GM18507 (cell line): Measurements from ENCODE around the gene WNT1.

ENCODE experiments used
- DNase-seq: peaks from one replicate; pipeline ENCODE4 v3.0.0; 2011; ENCODE audit warnings: low read depth; ENCODE audit not compliant: insufficient read length; ENCODE audit errors: extremely low spot score
- FAIRE-seq: peaks from 2 replicates; lab custom pipeline; 2011; peaks lifted over from hg19 to GRCh38; lab: Jason Lieb, UNC

Gene WNT1

DNA sequence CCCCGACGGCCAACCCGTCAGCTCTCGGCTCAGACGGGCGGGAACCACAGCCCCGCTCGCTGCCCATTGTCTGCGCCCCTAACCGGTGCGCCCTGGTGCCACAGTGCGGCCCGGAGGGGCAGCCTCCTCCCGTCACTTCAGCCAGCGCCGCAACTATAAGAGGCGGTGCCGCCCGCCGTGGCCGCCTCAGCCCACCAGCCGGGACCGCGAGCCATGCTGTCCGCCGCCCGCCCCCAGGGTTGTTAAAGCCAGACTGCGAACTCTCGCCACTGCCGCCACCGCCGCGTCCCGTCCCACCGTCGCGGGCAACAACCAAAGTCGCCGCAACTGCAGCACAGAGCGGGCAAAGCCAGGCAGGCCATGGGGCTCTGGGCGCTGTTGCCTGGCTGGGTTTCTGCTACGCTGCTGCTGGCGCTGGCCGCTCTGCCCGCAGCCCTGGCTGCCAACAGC is at the start of gene WNT1:
TSS of gene WNT1 (plus strand) at position 32 of the 450 bp plus-strand sequence. CDS start at position 361, 329 bp downstream.
- FAIRE-seq (no peak), DNase-seq (no peak)

DNA sequence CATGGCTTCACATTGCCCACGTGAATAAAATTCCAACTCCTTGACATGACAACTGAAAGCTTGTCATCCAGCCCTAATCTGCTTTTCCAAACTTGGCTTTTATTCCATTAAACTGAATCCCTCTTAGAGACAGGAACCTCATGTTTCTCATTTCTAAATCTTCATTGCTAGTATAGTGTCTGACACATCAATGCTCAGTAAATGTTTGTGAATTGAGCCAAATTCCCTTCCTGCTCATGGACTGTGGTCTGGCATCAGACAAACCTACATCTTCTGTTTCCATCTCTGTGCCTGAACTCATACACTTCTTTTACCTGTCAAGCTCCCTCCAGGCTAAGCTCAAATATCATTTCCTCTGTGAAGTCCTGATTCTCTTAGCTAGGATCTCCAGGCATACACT is 48.6 kb upstream of the WNT1 start:
- FAIRE-seq, result no peak
- no peak for DNase-seq

DNA sequence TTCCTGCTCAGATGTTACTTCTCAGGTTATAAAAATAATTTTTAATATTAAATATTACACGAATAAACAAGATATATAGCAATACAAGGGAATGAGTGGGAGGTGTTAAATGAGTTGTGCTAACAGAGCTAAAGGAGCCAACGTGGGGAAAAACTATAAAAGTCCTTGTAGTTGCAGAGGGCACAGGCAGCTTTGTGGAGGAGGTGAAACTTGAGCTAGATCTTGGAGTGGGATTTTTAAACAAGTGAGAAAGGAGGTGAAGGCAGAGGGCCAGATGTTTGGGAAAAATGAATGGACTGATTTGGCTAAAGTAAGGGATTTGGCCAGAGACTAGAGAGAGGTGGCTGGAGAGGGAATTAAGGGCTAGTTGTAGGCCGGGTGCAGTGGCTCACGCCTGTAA is 47.6 kb upstream of the WNT1 start:
- FAIRE-seq, result no peak
- DNase-seq, result no peak

DNA sequence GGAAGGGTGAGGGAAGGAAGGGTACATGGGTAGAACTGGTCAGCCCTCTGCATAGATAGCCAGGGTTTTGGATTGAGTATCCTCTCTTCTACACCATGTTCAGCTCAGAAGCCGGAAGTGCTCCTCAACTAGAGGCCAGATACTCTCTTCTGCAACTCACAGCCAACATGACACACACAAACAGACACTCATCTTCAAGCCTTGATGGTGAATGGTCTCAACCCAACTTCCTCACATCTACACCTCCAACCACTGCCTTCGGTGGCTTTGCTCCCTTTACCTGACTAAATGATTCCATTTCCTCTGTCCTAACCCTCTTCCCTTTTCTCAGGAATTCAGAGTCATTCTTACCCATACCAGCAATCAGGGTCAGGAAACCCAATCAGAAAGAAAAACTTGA is 45.2 kb upstream of the WNT1 start:
- DNase-seq (no peak), FAIRE-seq (no peak)

DNA sequence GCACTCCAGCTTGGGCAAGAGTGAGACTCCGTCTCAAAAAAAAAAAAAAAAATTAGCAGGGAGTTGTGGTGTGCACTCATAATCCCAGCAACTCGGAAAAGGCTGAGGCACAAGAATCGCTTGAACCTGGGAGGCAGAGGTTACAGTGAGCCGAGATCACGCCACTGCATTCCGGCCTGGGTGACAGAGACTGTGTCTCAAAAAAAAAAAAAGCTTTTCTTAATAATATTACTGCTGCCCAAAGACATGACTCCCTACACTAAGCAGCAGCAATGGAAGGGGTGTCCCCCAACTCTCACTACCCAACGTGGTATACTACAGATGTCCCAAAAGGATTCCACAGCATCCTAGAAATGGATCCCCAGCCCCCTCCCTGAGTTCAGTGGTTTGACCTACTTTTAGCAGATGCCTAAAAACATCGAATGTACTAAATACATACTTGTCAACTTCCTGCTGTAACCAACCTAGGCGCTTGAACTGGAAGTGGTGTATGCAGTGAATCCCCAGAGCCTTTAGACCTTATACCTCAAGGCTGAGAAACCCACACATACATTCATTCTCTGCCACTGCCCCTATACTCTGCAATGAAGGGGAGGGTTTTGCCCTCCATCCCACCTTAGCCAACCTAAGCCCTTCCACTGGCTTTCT is 44.3 kb upstream of the WNT1 start:
- DNase-seq, result no peak
- no peak for FAIRE-seq

DNA sequence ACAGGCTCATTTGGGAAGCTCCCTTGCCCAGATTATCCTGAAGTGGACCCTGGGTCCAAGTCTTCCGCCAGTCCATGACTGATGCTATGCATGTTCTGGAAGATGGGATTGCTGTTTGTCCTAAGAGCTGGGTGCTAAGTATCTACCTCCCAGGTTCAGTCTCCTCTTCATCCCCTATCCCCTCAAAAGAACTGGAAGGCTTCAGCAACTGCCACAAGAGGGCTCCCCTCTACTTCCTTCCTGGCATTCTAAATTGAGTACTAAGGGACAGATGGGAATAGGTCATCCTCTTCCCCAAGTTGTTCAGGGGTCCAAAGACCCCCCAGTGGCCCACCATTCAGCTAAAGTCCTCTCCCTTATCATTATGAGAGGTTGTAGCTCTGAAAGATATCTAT is 43.8 kb upstream of the WNT1 start:
- FAIRE-seq (no peak), DNase-seq (no peak)

DNA sequence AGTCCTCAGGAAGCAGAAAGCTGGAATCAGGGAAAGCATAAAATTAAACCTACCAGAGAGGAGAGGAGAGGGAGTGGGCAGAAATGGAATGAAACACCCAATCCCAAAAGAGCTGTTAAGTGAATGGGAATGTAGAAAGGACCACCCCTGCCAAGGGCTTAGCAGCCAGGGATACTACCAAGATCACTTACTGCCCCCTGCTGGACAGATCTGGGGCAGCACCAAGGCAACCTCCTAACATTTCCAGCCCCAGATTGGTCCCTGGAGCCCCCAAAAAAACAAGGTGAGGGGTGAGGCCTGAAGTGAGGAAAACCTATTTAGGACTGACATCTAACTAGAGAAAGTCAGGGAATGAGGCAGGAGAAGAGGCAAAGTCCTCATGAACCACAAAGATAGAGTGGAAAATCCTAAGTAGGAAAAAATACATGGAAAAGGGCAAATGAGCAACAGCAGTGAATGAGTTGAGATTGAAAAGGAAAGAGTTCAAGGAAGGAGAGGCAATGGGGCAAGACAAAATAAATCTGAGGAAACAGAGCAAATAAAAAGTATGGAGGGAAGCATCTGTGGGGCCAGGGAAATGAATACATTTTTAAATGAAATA is 41.6 kb upstream of the WNT1 start:
- peak; percentile 55 for DNase-seq
- peak; percentile 72 for FAIRE-seq

DNA sequence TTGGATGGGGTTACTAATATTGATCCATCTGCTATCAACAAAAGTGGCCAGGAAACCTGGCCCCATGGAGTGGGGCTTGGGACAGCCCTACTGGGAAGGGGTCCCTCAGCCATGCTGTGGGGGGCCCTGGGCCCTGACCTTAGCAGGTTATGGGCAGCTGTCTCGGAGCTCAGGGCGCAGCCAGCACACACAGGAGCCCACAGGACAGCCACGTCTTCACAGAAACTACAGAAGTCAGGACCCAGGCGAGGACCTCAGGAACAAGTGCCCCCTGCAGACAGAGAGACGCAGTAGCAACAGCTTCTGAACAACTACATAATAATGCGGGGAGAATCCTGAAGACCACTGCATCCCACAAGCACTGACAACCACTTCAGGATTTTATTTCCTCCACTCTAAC is 41.0 kb upstream of the WNT1 start:
- DNase-seq, result no peak
- FAIRE-seq, result no peak

DNA sequence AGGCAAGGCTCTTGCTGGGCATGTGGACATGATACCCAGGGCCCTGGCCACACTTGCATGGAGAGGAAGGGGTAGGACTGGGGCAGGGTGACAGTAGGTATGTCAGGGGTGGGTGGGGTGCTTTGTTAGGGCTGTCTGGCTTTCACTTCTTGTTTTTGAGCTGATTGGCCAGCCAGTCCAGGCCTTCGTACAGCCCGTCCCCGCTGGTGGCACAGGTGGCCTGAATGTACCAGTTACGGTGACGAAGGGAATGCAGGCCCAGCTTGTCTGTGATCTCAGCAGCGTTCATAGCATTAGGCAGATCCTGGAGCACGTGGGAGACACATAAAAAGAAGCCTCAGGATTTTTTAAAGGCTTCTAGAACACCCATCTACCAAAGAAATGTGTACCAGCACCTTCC is 39.3 kb upstream of the WNT1 start:
- no peak for FAIRE-seq

DNA sequence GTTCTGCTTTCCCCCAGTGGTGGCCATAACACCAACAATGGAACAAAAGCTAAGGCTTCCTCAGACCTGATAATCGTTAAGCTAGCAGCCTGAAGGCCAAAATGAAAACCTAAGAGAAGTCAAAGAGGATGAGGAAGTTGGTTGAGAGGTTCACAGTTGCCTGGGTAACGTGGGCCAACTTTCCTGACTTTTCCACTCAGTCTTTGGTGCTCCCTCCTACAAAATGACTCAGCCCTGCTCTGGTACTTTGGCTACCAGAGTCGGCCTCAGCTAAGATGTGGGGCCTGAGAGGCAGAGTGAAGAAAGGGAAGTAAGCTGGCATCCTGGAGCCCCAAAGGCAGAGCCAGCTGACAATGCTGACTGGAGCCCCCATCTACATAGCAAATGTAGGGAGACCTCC is 37.9 kb upstream of the WNT1 start:
- DNase-seq (no peak), FAIRE-seq (no peak)

More for the DNA sequence above, 39.3 kb upstream of the WNT1 start:
- DNase-seq, result no peak

DNA sequence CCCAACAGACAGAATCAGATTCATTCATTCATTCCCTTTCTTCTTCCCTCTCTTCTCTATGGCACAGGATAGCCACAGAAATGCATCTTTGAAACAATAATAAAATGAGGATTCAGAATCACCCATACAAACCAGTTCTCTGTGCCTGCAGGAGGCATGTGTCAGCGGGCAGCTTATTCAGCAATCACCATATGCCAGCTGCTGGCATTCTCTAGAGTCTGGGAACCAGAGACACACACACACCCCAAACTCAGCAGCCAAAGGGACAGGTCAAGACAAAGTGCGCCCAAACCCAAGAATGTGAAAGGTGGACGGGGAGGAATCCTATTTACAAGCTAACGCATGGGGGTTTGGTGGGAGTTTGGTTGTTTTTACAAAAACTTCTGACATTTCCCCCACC is 34.9 kb upstream of the WNT1 start:
- DNase-seq, result no peak
- FAIRE-seq, result no peak

DNA sequence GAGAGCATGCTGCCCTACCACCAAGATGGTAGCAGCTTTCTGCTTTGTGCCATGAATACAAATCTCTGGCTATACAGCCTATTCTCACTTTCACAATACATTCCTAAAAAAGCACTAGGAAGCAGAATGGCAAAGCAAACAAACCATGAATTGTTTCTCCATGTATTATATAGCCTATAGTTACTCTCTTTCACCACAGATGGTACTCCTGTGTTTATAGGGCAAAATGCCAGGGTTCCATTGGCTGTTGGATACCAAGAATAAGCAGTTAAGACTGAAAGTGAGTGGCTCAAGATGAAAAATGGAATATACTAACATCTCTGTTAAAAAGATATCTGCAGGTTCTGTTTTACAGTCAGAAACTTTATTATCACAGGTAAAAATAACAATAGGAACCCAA is 31.9 kb upstream of the WNT1 start:
- no peak for DNase-seq
- FAIRE-seq, result no peak

DNA sequence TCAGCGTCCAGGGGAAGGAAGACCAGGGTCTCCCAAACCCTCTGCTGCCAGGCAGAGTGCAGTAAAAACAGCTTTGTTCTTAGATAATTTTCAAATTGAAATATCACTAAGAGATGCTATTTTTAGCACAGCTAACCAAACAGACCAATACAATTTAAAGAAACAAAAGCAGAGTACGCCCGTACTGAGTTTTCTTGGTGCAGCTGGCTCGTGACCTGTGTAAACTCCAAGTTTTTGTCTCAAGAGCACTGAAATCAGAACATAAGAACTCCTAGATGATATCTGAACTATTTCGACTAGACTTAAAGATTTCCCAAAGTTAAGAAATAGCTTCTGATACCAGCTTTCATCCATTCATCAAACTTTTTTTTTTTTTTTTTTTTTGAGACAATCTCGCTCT is 31.2 kb upstream of the WNT1 start:
- no peak for FAIRE-seq
- DNase-seq, result no peak

DNA sequence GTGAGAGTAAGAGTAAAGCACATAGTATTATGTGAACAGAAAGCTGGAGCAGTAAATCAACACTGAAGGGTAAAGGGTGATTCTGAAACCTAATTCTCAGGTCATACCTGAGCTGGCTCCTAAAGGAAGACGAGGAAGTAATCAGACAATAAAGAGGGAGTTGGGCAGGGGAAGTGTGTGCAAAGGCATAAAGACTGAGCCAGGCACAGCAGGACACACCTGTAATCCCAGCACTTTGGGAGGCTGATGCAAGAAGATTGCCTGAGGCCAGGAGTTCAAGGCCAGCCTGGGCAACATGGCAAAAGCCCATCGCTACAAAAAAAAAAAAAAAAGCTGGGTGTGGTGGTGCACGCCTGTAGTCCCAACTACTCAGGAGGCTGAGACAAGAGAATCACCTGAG is 30.4 kb upstream of the WNT1 start:
- DNase-seq (no peak), FAIRE-seq (no peak)

DNA sequence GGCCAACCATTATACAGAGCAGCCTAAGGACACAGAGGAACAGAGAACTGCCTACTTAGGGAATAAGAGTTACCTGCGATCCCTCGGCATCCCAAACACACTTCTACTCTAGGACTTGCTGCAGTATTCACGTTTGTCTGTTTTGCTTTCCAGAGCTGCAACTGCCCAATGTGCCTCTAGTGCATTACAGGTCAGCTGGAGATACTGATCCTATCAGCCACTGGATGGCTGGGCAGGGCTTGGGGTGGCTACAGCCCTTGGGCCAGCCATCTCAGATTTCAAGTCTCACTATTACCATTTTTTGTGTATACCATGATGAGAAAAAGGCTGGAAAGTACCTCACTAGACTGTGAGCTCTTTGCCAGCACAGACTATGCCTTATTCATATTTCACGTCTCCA is 25.4 kb upstream of the WNT1 start:
- DNase-seq (no peak), FAIRE-seq (no peak)

DNA sequence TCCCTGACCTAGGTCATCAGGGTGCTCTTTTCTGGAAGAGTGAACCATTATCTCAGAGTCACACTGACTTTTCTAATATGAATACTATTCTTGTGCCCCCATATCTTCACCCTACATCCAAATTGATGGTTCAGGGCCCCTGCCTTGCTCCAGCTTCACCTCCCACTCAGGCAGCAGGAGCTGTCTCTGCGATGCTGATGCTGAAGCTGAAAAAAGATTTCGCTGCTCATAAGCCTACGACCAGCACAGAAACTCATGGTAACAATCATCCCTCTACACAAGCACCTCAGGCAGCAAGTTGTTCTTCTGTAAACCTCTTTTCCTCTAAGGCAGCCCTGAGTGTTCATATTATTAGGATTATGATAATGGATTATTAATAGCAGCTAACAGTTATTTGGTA is 24.1 kb upstream of the WNT1 start:
- DNase-seq (no peak), FAIRE-seq (no peak)

DNA sequence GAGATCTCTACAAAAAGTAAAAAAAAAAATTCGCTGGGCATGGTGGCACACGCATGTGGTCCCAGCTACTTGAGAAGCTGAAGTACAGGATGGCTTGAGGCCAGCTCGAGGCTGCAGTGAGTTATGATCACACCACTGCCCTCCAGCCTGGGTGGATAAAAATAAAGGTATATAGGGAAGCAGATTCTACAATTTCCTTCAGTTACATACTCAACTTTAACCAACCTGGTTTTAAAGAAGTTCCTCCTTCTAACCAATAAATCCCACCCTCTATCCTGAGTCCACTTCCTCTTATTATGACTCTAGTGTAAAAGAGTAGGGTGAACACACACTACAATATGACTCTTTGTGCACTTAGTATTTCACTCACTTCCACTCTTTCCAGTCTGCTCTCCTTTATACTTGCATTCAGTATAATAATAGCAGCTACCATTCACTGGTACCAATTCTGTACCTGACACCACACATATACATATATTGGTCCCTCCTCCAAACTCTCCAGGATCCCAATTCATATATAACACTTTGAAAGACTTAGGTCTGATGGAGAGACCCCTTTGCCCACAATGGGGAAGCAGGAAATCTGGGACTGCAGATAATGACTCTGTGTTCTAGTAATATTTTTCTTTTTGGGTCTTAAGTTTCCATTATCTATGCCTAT is 23.2 kb upstream of the WNT1 start:
- DNase-seq, result no peak
- no peak for FAIRE-seq

DNA sequence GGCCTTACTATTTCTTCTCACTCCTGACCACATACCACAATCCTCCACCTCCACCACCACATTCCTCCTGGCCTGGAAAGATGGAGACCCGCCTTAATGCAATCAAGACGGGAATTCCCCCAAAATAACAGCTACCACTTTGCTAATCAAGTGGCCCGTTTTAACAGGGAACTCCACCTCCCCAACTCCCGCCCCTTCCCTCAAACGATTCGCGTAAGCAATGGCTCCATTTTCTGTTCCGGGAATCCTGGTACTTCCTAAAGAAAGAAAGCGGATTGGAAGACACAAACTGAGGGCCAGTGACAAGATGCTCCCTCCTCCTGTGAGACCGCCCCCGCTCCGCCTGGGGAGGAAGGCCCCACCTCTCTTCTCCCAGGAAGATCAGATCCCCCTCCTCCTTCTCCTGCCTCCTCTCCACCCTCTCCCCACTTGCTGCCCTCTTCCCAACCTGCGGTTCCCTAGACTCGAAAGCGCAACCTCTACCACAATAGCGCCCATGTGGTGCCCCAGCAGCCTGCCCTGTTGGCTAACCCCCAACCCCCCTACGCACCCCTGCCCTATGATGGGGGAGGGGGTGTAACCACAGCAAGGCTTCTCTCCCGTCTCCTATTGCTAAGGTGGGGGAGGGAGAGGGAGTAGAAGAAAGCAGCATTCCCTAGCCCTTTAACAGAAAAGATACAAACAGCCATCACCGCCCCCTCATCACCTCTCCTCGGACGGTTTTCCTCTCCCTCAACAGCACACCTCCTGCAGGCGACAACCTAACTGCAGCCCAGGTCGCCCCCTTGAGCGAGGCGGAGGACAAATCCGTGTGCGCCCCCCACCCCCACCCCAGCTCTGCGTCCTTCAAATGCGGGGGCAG is 21.6 kb upstream of the WNT1 start:
- FAIRE-seq, result peak; percentile 63
- no peak for DNase-seq

DNA sequence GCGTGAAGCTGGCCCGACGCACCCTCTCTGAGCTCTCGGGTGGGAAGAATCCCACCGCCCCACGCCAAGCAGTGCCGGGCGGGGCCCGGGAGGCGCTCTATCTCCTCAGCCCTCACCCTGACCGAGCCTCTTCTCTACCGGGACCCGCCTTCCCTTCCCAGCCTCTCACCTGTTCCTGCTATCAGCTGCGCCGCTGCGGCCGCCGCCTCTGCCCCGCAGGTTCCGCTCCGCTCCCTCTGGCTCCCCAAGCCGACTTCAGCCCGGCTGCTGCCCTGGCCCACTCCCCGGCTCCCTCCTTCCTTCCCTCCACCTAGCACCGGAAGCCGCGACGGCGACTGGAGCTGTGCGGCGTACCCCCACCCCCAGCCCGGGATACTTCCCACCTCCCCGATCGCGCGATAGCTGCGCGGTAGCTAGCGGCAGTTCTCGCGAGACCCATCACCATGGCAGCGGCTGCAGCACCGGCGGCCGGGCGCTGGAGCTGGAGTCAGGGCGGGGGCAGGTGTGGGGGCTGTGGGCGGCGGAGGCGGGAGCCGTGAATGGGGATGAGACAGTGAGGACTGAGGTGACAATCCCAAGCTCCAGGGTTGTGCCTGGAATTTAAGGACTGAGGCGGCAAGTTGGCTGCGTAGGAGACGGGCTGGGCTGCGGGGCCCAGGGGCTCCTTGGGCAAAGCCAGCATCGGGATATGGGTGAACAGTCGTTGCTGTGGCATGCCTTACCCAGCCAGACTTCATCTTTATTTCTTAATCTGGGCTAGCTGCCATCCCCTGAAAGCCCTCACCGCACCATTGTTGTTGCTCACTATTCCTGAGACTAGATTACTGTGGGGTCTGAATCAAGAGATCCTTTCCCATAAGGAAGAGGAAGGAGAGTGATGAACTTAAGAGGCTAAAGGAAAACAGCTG is 20.7 kb upstream of the WNT1 start, which contains the start of gene ARF3:
TSS of gene ARF3 (minus strand) at position 347 of the 908 bp plus-strand sequence. CDS start 16,392 bp downstream, outside the sequence.
- DNase-seq (peak; percentile 96), FAIRE-seq (peak; percentile 79)
